NCI-H1694 treated with DMSO at 0.1 percent for 48 hours (cell line): Measurements from ENCODE around the gene UMODL1.
A peak's percentile ranks its signal among the peaks of the same experiment; 100 is the strongest.

Source experiments
- DNase-seq: peaks from one replicate; lab custom pipeline; 2025; lab: John Stamatoyannopoulos, UW

UMODL1 gene

DNA sequence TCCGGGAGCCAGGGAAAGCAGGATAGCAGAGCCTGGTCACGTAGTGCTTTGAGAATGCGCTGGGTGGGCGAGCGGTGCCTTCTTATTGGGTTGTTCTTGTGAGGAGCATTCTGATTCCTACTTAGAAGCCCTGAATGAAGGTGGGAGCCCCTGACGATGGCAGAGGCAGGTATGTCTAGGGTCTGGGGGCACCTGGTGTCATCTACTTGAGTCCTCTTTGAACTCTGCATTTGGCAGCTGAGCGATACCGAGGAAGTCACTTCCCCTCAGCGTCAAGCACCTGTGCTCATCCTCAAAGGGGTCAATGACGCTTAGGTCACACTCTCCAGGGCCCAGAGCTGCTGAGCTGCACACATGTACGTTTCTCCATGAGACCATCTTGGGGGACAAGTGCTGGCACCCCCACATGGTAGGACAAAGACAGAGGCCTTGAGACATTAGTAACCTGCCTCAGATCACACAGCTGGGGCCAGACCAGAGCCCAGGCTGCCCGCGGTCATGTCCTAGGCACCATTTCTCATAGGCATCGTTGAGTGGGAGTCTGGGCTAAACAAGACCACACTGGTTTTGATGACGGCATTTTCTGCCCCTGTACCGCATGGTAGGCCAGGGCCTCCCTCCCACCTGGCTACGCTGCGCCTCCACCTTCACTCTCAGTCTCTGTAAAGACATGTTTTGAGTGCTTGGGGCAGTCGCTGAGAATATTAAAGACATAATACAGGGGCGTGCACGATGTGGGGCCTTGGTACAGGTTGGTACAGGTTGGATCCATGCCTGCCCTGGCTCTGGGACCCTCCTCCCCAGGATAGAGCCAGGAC, 78.7 kb downstream of the UMODL1 start:
- DNase-seq: no peak

DNA sequence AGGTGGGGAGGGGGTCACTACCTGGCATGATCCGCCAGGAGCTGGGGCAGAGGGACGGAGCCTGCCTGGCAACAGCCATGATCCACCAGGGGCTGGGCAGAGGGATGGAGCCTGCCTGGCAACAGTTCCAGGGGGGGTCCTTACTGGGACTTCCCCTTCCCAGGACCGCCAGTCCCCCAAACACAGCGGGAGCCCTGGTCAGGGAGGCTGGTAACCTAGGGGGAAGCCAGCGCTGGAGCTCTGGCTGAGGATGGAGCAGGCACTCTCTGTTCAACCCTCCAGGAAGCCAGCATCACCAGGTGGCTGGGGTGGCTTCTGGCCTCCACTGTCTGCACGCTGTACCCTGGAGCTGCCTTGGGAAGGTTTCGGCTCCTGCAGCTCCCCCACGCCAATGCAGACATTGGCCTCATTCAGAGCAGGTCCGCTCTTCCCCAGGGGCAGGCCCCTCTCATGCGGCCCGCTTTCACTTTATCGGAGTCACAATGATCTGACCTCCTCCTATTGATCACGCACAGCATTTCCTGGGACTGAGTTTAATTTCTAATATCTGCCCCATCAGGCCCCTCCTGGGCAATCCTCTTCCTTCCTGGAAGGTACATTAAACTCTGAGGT, 79.5 kb downstream of the UMODL1 start:
- DNase-seq: no peak

- no peak for DNase-seq
Observed at GRCh38 chr21:42151148-42151947, 80.2 kb downstream of the UMODL1 start.

DNA sequence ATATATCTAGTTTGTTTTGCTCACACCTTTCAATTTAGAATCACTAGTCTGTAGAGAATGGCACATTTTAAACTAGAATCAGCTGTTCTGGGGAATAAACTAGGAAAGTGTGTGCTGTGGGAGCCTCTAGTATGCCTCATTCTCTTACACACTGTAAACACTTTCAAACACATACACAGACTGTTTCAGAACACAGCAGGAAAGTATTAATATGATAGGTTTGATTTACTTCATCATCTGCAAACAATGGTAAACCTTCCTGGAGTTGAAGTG, 80.8 kb downstream of the UMODL1 start:
- DNase-seq: no peak

- DNase-seq: no peak
Observed at GRCh38 chr21:42153046-42153686, 82.0 kb downstream of the UMODL1 start.

GRCh38 chr21:42153746-42154145, 82.6 kb downstream of the UMODL1 start:
- DNase-seq: no peak

DNA sequence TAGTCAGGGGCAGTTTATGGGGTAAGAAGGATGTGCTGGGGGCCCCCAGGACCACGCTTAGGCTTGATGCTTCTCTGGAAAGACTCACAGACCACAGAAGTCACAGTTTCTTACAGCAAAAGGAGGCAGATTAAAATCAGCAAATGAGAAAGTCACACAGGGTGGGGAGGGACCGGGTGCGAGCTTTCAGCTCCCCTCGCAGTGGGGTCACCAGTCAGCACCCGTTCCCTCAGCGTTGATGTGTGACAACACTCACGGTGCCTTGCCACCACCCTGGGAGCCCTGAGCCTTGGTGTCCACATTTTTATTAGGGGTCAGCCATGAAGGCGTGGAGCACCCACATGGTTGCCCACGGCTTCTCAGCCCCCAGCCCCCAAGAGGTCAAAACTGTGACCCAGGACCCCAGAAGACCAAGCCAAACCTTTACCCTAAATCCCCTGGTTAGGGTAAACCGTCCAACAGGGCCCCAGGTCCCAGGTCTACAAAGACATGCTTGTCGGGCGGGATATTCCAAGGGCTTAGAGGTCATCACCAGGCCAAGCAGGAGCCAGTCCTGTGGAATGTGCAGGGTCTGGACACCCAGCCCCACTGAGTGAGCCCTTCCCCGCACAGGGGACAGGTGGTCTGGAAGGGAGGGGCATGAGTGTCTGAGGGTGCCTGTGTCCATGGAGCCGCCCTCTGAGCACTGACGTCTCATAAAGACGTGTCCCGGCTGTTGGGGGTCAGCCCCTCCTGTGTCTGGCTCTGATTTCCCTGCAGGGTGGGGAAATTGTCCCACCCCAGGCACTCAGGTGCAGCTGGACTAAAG, 83.3 kb downstream of the UMODL1 start:
- DNase-seq: no peak

DNA sequence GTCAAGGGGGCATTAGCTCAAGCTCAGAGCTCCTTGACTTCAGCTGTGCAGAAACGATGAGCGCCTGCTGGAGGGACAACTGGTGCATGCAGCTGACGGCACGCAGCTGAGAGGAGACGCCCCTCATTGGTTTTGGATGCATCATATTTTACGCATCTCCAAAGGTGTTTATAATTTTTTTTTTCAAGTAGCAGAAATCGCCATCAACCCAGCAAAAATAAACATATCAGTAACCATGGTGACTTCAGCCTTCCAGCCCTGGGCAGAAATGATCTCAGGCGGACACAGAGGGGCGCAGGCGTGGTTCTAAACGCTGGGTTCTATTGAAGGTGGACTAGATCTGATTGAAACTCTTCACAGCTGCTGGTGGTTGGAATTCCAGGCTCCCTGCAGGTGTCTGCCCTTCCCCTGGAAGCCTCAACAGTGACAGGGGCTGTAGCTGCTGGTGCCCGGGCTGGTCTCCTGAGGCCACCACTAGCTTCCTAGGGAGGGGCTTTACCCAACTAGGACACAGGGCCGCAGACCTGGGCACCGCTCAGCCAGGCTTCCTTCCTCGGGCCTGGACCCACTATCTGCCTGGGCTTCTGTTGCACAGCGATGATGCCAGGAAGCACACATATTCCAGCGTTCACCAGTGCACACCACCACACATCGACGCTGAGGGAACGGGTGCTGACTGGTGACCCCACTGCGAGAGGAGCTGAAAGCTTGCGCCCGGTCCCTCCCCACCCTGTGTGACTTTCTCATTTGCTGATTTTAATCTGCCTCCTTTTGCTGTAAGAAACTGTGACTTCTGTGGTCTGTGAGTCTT, 84.1 kb downstream of the UMODL1 start:
- DNase-seq: no peak

DNA sequence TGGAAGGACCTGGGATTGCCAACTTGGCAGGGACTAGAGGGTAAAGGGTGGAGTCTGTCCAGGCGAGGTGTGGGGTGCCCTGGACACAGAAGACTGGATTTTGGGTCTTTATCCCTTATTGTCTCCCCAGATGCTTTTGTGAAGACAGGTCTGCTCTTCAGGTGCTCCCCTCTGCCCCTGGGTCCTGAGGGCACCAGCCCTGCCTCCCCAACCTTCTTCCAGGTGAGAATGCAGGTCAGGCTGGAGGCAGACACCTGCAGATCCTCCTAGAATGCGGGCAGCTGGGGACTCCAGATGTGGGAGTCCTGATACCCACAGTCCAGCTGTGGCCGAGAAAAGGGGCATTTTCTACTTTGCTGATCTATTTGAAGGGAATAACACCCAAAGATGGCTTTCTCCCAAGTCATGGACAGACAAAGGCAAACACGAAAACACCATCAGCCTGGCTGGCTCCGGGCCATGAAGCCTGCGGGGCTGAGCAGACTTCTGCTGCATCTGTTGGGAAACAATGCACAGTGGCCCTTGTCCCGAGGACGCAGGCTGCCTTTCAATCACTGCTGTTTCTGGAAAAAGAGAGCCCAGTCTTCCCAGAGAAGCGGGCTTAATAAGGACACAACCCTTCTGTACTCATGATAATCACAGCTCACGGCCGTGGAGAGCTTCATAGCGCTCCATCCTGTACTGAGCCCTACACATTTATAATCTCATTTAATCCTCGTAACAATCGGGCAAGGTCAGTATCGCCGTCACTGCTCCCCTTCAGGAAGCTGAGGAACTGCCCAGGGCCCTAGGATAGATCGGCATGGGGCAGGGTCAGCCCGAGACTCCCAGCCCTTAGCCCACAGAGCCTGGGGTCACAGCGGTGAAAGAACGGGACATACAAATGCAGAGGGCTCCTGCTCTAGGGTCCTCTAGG, 85.8 kb downstream of the UMODL1 start:
- peak; percentile 60 for DNase-seq

DNA sequence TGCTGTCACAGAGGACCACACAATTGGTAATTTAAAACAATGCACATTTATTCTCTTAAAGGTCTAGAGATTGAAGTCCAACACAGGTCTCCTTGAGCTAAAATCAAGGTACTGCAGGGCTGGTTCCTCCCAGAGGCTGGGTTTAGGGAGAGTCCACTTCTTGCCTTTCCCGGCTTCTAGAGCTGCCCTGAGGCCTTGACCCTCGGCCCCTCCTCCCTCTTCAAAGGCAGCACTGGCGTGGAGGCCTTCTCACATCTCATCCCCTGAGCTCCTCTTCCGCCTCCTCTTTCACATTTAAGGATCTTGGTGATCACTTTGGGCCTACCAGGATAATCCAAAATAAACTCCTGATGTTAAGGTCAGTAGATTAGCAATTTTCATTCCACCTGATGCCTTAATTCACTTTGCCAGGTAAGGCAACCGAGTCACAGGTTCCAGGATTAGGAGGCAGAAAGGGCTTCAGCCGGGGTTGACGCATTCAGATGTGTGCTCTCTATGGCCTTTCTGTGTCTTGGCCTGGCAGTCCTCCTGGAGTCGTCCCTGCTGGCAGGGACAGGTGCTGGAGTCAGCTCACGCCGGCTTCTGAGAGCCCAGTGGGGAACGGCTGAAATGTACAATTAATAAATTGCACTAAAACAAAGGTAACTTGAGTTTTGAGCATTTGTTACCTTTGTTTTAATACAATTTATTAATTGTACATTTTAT, 86.6 kb downstream of the UMODL1 start:
- no peak for DNase-seq

GRCh38 chr21:42158846-42159245, 87.7 kb downstream of the UMODL1 start:
- DNase-seq: no peak

- no peak for DNase-seq
Observed at GRCh38 chr21:42159560-42160110, 88.5 kb downstream of the UMODL1 start.

DNA sequence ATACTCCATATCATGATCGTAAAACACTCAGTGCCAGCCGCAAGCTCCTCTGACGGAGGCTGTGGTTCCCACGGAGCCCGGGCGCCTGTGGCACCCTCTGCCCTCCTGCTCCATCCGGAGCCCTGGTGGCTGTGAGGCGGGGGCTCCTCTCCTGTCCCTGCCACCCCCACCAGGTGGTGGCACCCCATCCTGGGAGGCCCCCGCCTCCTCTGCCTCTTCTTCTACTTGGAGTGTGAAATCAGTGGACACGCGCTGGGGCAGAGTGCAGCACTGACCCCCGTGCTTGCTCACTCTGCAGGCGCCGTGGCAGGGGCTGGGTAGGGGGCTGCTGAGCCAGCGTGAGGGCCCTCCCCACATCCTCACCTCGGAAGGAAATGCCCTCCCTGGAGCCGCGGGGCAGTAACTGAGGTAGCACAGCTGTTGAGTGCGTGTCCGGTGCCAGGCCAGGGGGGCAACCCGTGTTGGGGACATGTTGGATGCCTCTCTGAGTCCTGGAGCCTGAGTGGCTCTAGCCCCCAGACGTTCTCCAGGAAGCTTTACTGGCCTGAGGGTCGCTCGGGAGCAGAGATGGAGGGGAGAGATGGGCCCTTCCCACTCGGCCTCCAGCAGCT, 89.1 kb downstream of the UMODL1 start:
- DNase-seq: no peak

DNA sequence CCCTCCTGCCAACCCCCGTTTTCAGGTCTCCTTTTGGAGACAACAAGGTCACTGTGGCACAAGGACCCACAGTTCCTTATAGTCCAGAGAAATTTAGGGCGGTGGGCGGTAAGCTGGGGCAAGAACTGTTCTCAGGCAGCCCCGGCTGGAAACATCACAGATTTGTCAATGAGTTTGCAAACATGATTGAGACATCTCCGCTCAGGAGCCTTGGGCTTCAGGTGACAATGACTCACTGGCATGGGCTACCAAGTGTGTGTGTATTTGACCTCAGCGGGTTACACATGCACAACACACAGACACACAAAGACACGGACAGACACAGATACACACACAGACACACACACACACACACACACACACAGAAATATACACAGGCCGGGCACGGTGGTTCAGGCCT, 89.6 kb downstream of the UMODL1 start:
- no peak for DNase-seq

- no peak for DNase-seq
Observed at GRCh38 chr21:42161401-42161955, 90.4 kb downstream of the UMODL1 start.

DNA sequence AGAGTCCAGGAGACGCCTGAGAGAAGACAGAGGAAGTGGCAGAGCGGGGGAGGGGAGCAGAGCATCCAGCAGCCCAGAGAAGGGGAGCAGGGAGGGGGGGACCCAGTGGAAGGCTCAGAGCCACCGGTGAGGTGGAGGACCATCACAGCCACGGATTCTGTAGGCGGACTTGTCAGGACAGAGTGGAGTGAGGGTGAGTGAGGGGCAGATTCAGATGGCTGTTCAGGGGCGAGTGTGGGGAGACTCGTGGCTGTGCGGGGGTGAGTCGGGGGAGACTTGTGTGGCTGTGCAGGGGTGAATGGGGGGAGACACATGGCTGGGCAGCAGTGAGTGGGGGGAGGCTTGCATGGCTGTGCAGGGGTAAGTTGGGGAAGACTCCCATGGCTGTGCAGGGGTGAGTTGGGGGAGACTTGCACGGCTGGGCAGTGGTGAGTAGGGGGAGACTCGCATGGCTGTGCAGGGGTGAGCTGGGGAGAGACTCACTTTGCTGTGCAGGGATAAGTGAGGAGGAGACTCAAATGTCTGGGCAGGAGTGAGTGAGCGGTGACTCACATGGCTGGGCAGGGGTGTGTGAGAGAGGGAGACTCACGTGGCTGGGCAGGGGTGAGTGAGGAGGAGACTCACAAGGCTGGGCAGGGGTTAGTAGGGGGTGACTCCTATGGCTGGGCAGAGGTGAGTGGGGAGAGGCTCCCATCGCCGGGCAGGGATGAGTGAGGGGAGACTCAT, 91.0 kb downstream of the UMODL1 start:
- no peak for DNase-seq

DNA sequence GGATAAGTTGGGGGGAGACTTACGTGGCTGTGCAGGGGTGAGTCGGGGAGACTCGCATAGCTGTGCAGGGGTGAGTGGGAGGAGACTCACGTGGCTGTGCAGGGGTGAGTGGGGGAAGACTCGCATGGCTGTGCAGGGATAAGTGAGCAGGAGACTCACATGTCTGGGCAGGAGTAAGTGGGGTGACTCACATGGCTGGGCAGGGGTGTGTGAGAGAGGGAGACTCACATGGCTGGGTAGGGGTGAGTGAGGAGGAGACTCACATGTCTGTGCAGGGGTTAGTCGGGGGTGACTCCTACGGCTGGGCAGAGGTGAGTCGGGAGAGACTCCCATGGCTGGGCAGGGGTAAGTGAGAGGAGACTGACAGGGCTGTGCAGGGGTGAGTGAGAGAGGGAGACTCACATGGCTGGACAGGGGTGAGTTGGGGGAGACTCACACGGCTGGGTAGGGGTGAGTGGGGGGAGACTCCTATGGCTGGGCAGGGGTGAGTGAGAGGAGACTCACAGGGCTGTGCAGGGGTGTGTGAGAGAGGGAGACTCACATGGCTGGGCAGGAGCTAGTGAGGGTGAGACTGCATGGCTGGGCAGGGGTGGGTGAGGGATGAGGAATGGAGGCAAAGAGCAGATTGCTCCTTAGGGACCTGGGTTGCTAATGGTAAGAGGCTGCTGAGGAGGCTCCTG, 91.9 kb downstream of the UMODL1 start:
- no peak for DNase-seq
